ENCODE measurements around the gene DIP2C. TPM values are rescaled to one million over a fixed set of nuclear protein-coding genes. Genes with fewer than 3 reads are reported as not detected.

Gene DIP2C
- total RNA-seq, 1 donor from 2014 or later = 11.4 TPM

DNA sequence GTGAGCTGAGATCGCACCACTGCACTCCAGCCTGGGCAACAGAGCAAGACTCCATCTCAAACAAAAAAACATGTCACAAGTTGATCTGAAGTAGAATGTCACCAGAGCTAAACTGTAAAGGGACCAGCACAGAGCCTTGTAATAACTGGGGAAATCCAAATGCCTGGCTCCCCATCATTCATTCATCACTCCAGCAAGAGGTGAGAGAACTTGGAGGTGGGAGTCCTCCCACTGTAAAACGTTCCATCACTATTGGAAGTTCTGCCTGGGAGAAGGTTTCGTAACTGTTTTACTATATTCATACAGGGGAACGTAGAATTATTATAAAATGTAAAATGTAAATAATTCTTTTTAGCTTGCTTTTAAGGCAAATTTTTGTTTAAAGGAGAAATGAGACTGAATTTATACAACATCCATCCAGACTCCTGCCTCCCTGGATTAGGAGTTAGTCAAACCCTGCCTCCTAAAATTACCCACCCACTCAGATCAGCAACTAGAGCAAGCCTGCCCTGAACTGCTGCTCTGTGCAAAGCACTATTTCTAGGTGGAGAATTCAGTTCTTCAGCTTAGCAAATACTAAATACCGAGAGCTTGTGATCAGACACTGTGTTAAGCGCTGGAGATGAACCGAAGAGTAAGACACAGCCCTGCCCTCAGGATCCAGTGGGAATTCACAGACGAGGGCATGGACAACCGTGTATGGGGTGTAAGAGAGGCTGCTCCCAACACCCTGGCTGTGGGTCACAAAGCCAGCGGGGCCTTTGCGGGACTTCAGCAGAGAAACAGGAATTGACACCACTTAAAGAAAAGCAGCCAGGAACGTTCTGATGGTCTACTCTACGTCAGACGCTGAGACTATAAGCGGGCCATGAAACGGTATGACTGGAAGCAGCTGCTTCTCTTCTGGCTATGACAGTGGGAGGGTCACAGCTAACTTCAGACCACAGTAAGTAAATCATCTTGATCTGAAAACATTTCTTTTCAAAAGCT lies 345.9 kb downstream of the DIP2C start:
- no peak overlapping the region for H3K4me3 ChIP-seq (ENCODE audit: low read depth, low read length)
- TF ChIP-seq, protein P1, sequence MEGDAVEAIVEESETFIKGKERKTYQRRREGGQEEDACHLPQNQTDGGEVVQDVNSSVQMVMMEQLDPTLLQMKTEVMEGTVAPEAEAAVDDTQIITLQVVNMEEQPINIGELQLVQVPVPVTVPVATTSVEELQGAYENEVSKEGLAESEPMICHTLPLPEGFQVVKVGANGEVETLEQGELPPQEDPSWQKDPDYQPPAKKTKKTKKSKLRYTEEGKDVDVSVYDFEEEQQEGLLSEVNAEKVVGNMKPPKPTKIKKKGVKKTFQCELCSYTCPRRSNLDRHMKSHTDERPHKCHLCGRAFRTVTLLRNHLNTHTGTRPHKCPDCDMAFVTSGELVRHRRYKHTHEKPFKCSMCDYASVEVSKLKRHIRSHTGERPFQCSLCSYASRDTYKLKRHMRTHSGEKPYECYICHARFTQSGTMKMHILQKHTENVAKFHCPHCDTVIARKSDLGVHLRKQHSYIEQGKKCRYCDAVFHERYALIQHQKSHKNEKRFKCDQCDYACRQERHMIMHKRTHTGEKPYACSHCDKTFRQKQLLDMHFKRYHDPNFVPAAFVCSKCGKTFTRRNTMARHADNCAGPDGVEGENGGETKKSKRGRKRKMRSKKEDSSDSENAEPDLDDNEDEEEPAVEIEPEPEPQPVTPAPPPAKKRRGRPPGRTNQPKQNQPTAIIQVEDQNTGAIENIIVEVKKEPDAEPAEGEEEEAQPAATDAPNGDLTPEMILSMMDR (conservative IDR thresholded peaks at IDR 0.05; ENCODE audit: low read depth, low read length) = no peak
- no peak for DNase-seq (ENCODE audit: low read depth)

DNA sequence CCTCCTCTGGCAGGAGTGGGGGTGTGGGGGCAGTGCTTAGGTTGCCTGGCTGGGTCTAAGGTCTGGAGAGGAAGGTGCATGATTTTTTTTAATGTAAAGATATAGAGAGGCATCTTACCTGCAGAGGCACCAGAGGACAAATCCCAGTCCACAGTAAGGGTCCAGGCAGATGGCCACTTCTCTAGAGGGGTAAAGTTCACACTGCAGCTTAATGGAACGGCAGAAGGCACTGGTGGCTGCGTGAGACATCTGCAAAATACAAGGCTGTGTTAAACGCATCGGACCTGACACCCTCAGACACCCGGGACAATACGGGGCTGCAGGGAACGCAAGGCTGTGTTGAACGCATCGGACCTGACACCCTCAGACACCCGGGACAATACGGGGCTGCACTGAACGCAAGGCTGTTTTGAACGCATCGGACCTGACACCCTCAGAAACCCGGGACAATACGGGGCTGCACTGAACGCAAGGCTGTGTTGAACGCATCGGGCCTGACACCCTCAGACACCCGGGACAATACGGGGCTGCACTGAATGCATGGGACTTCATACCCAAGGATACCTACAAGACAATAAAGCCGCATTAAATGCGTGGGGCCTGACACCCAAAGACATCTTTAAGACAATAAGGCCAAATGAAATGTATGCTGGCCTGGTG lies 348.3 kb downstream of the DIP2C start:
- no peak for DNase-seq (ENCODE audit: low read depth)
- no peak overlapping the region for H3K4me3 ChIP-seq (ENCODE audit: low read depth, low read length)
- TF ChIP-seq, protein P1 (conservative IDR thresholded peaks at IDR 0.05; ENCODE audit: low read depth, low read length) = no peak

DNA sequence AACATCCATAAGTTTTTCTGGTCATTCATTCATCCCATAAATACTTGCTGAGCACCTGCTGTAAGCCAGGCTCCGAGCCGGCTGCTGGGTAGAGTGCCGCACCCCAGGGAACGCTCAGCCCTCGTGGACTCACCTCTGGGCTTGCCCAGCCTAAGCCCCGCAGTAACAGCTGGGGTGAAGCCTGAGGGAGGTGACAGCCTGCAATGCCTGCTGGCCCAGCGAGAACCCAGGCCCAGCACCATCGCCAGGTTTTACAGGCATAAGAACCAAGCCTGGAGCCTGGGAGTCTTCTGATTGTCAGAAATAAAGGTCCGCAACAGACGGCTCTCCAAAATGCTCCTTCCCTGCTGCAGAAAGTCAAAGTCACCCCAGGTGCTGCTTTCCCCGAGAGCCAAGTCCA lies 348.8 kb downstream of the DIP2C start:
- DNase-seq (ENCODE audit: low read depth) = no peak
- no peak overlapping the region for H3K4me3 ChIP-seq (ENCODE audit: low read depth, low read length)
- TF ChIP-seq, protein P1 (conservative IDR thresholded peaks at IDR 0.05; ENCODE audit: low read depth, low read length) = no peak

DNA sequence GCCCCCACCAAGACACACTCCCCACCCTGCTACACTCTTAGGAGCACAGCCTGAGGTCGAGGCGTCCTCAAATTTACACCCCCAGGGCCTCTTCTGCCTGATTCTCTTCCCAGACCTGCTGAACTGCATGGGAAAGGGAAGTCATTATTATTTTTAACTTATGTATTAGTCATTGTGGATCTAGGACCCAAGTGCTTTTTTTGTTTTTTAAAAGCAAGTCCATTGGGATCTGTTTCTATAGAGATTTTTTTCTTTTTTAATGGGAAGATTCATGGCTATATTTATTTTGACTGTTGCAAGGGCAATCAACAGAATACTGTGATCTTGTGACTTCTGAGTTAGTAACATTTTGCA lies 350.5 kb downstream of the DIP2C start:
- TF ChIP-seq, protein P1 (conservative IDR thresholded peaks at IDR 0.05; ENCODE audit: low read depth, low read length) = no peak
- no peak for DNase-seq (ENCODE audit: low read depth)
- no peak overlapping the region for H3K4me3 ChIP-seq (ENCODE audit: low read depth, low read length)

DNA sequence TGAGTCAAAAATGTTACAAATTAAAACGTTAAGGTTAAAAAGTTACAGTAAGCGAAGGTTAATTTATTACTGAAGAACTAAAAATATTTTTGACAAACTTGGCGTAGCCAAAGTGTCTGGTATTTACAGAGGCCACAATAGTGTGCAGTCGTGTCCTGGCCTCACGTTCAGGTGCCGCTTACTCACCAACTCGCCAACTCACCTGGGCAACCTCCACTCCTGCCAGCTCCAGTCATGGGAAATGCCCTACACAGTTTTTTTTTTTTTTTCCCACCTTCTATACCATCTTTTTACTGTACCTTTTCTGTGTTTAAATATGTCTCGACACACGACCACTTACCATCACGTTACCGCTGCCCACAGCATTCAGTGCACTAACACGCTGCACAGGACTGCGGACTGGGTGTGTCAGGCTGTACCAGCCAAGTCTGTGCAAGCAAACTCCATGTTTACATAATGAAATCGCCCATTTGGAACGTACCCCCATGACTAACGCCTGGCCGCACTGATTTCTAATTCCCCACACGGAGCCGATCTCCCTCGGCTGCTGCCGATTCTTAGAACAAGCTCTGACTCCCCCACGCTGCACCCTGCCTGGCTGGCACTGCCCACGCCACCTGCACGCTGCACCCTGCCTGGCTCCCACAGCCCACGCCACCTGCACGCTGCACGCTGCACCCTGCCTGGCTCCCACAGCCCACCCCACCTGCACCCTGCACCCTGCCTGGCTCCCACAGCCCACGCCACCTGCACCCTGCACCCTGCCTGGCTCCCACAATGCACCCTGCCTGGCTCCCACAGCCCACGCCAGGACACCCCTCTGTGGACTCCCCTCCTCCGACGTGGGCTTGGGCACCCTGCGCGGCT lies 351.1 kb downstream of the DIP2C start:
- TF ChIP-seq, protein P1 (conservative IDR thresholded peaks at IDR 0.05; ENCODE audit: low read depth, low read length) = no peak
- DNase-seq (ENCODE audit: low read depth) = peak; percentile 78
- peak overlapping the region; percentile 20 for H3K4me3 ChIP-seq (ENCODE audit: low read depth, low read length)

DNA sequence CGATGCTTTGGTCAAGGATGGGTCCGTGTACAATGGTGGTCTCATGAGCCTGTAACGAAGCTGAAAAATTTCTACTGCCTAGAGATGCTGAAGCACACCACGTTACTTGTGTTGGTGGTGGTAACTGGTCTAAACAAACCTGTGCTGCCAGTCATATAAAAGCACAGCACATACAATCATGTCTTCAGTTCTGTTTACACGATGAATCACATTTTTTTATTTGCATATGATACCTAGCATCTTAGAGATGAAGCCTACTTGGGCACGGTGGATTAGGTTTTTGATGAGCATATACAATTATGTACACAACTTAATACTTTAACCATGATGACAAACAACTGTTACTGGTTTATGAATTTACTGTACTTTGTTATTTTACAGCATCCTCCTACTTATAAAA lies 353.2 kb downstream of the DIP2C start:
- no peak for DNase-seq (ENCODE audit: low read depth)
- TF ChIP-seq, protein P1 (conservative IDR thresholded peaks at IDR 0.05; ENCODE audit: low read depth, low read length) = no peak
- H3K4me3 ChIP-seq (ENCODE audit: low read depth, low read length) = no peak overlapping the region
